ENCODE data around the gene DNAL4.
A peak's percentile ranks its signal among the peaks of the same experiment; 100 is the strongest.

The DNAL4 gene

GRCh38 chr22:38793721-38794466 is at the start of gene DNAL4:
TSS of gene DNAL4 (minus strand) at chr22:38794143. CDS start at chr22:38782731, 11,412 bp downstream.
- DNase-seq: peak; percentile 87

- peak; percentile 68 for DNase-seq
These were observed 49.3 kb upstream of the DNAL4 start for GRCh38 chr22:38843201-38843656.

GRCh38 chr22:38842512-38843200 is 48.7 kb upstream of the DNAL4 start:
- no peak for DNase-seq

GRCh38 chr22:38841635-38842034 is 47.7 kb upstream of the DNAL4 start:
- DNase-seq: no peak

GRCh38 chr22:38841211-38841610 is 47.3 kb upstream of the DNAL4 start:
- DNase-seq: no peak

GRCh38 chr22:38840129-38840528 is 46.2 kb upstream of the DNAL4 start:
- no peak for DNase-seq

GRCh38 chr22:38839686-38840085 is 45.7 kb upstream of the DNAL4 start:
- no peak for DNase-seq

- no peak for DNase-seq
These were observed 43.5 kb upstream of the DNAL4 start for GRCh38 chr22:38837414-38837928.

- no peak for DNase-seq
These were observed 42.0 kb upstream of the DNAL4 start for GRCh38 chr22:38835888-38836301.

GRCh38 chr22:38834991-38835390 is 41.0 kb upstream of the DNAL4 start:
- DNase-seq: no peak

- no peak for DNase-seq
These were observed 40.4 kb upstream of the DNAL4 start for GRCh38 chr22:38834215-38834953.

GRCh38 chr22:38833061-38833460 is 39.1 kb upstream of the DNAL4 start:
- DNase-seq: no peak

GRCh38 chr22:38832005-38832978 is 38.3 kb upstream of the DNAL4 start:
- DNase-seq: no peak

GRCh38 chr22:38831166-38831945 is 37.4 kb upstream of the DNAL4 start:
- DNase-seq: no peak

- DNase-seq: no peak
These were observed 36.8 kb upstream of the DNAL4 start for GRCh38 chr22:38830845-38831108.

- DNase-seq: no peak
These were observed 36.3 kb upstream of the DNAL4 start for GRCh38 chr22:38830026-38830844.

- DNase-seq: no peak
These were observed 35.5 kb upstream of the DNAL4 start for GRCh38 chr22:38829485-38829884.

- no peak for DNase-seq
These were observed 34.8 kb upstream of the DNAL4 start for GRCh38 chr22:38828616-38829205.

GRCh38 chr22:38828191-38828590 is 34.2 kb upstream of the DNAL4 start:
- DNase-seq: no peak

GRCh38 chr22:38827510-38827909 is 33.6 kb upstream of the DNAL4 start:
- no peak for DNase-seq
